C4-2B (cell line): ENCODE measurements around the gene CAMK2G.

ENCODE experiments used
- CTCF ChIP-seq: fragments of 450-650 bp; conservative IDR thresholded peaks from 2 replicates; pipeline ENCODE4 v1.5.1; 2017; ENCODE audit warnings: mild to moderate bottlenecking
- ZFX ChIP-seq: fragments of 450-650 bp; IDR thresholded peaks from 2 replicates; pipeline ENCODE4 v1.6.1; 2017

- TF ChIP-seq CTCF = no peak
- TF ChIP-seq ZFX = no peak
These were observed 109.3 kb downstream of the CAMK2G start for GRCh38 chr10:73765066-73765465.
